HEK293 (cell line): ENCODE data around the gene RBBP8NL.

Experiments
- CTCF ChIA-PET: fragments of 350-600 bp; formaldehyde crosslinking; extraction: SDS; loops from one replicate; lab custom pipeline; 2021; ENCODE audit warnings: antibody characterized with exemption; lab: Yijun Ruan, JAX
- POLR2A ChIA-PET: fragments of 300-600 bp; formaldehyde crosslinking; extraction: SDS; loops from one replicate; lab custom pipeline; 2020; ENCODE audit warnings: antibody characterized with exemption, inconsistent platforms; lab: Yijun Ruan, JAX
- H3K27ac ChIP-seq: fragments of 200-500 bp; sonication (Bioruptor generic); 2 replicates; pipeline ENCODE4 v1.5.1; 2014; ENCODE audit warnings: low read depth, low read length, control low read depth, inconsistent platforms; ENCODE audit errors: extremely low read depth
- H3K36me3 ChIP-seq, 2 experiments: fragments of 200-500 bp in 1 of 2; sonication (Bioruptor generic) in 1 of 2; 1 replicate in 1 of 2; 2 replicates in 1 of 2; pipeline ENCODE4 v1.5.1; 2014 to 2017; ENCODE audit warnings: inconsistent platforms in 2 of 2, low read length in 2 of 2; ENCODE audit not compliant: control insufficient read depth in 2 of 2, insufficient read depth in 1 of 2
- H3K4me1 ChIP-seq: fragments of 200-500 bp; sonication (Bioruptor generic); 2 replicates; pipeline ENCODE4 v1.5.1; 2014; ENCODE audit warnings: mild to moderate bottlenecking, low read length, inconsistent platforms; ENCODE audit not compliant: control insufficient read depth, insufficient read depth
- H3K4me3 ChIP-seq: 2 replicates; pipeline ENCODE4 v1.5.1; 2011; ENCODE audit warnings: low read depth, mild to moderate bottlenecking, control low read depth, low read length, moderate library complexity
- H3K9me3 ChIP-seq: fragments of 200-500 bp; sonication (Bioruptor generic); 2 replicates; pipeline ENCODE4 v1.5.1; 2014; ENCODE audit warnings: low read depth, low read length, inconsistent platforms; ENCODE audit not compliant: control insufficient read depth, insufficient read depth
- GLIS2 ChIP-seq: fragments of 450-650 bp; formaldehyde crosslinking; IDR thresholded peaks from 2 replicates; pipeline ENCODE4 v1.5.1; 2016; ENCODE audit warnings: missing biosample characterization, missing genetic modification characterization
- PATZ1 ChIP-seq: fragments of 450-650 bp; formaldehyde crosslinking; IDR thresholded peaks from 2 replicates; pipeline ENCODE4 v1.5.1; 2016; ENCODE audit warnings: missing biosample characterization, missing genetic modification characterization
- PRDM4 ChIP-seq: fragments of 450-650 bp; formaldehyde crosslinking; IDR thresholded peaks from 2 replicates; pipeline ENCODE4 v1.5.1; 2017; ENCODE audit warnings: missing biosample characterization, missing genetic modification characterization
- WT1 ChIP-seq: fragments of 450-650 bp; formaldehyde crosslinking; IDR thresholded peaks from 2 replicates; pipeline ENCODE4 v1.5.1; 2016; ENCODE audit warnings: missing biosample characterization, missing genetic modification characterization
- ZBTB26 ChIP-seq: fragments of 450-650 bp; formaldehyde crosslinking; optimal IDR thresholded peaks from 2 replicates; pipeline ENCODE3; 2016; ENCODE audit warnings: missing biosample characterization, mild to moderate bottlenecking, missing genetic modification characterization
- ZNF112 ChIP-seq: fragments of 450-650 bp; formaldehyde crosslinking; IDR thresholded peaks from 2 replicates; pipeline ENCODE4 v1.5.0; 2017; ENCODE audit warnings: missing biosample characterization, missing genetic modification characterization
- ZNF211 ChIP-seq: fragments of 450-650 bp; formaldehyde crosslinking; IDR thresholded peaks from 2 replicates; pipeline ENCODE4 v1.5.1; 2016; ENCODE audit warnings: low read depth, missing biosample characterization, missing genetic modification characterization
- ZNF214 ChIP-seq: fragments of 450-650 bp; formaldehyde crosslinking; IDR thresholded peaks from 2 replicates; pipeline ENCODE4 v1.5.1; 2017; ENCODE audit warnings: missing biosample characterization, mild to moderate bottlenecking, missing genetic modification characterization, borderline replicate concordance
- ZNF223 ChIP-seq: fragments of 450-650 bp; formaldehyde crosslinking; IDR thresholded peaks from 2 replicates; pipeline ENCODE4 v1.5.1; 2016; ENCODE audit warnings: missing biosample characterization, missing genetic modification characterization
- ZNF280C ChIP-seq: fragments of 450-650 bp; formaldehyde crosslinking; IDR thresholded peaks from 2 replicates; pipeline ENCODE4 v1.5.1; 2016; ENCODE audit warnings: missing biosample characterization, missing genetic modification characterization
- ZNF341 ChIP-seq: fragments of 450-650 bp; formaldehyde crosslinking; IDR thresholded peaks from 2 replicates; pipeline ENCODE4; 2016; ENCODE audit warnings: low read depth, missing biosample characterization, missing genetic modification characterization
- ZNF394 ChIP-seq: fragments of 450-650 bp; formaldehyde crosslinking; IDR thresholded peaks from 2 replicates; pipeline ENCODE4 v1.5.1; 2016; ENCODE audit warnings: missing biosample characterization, missing genetic modification characterization, mild to moderate bottlenecking, moderate library complexity, borderline replicate concordance
- ZNF398 ChIP-seq: fragments of 450-650 bp; formaldehyde crosslinking; IDR thresholded peaks from 2 replicates; pipeline ENCODE4 v1.5.1; 2017; ENCODE audit warnings: missing biosample characterization, missing genetic modification characterization
- ZNF449 ChIP-seq: fragments of 450-650 bp; formaldehyde crosslinking; IDR thresholded peaks from 2 replicates; pipeline ENCODE4 v1.5.1; 2017; ENCODE audit warnings: missing biosample characterization, mild to moderate bottlenecking, missing genetic modification characterization, moderate library complexity
- ZNF473 ChIP-seq: fragments of 450-650 bp; formaldehyde crosslinking; IDR thresholded peaks from 2 replicates; pipeline ENCODE4 v1.5.1; 2017; ENCODE audit warnings: missing biosample characterization, missing genetic modification characterization
- ZNF558 ChIP-seq: fragments of 450-650 bp; formaldehyde crosslinking; IDR thresholded peaks from 2 replicates; pipeline ENCODE4 v1.5.1; 2016; ENCODE audit warnings: missing biosample characterization, missing genetic modification characterization
- ZNF585B ChIP-seq: fragments of 450-650 bp; formaldehyde crosslinking; IDR thresholded peaks from 2 replicates; pipeline ENCODE4 v1.5.1; 2016; ENCODE audit warnings: missing biosample characterization, missing genetic modification characterization
- ZNF76 ChIP-seq: fragments of 450-650 bp; formaldehyde crosslinking; IDR thresholded peaks from 2 replicates; pipeline ENCODE4; 2016; ENCODE audit warnings: low read depth, missing biosample characterization, missing genetic modification characterization, borderline replicate concordance
- ZNF830 ChIP-seq: fragments of 450-650 bp; IDR thresholded peaks from 2 replicates; pipeline ENCODE4 v1.5.0; 2018; ENCODE audit warnings: missing biosample characterization, missing genetic modification characterization, low read depth, mild to moderate bottlenecking, moderate library complexity
- ZSCAN5A ChIP-seq: fragments of 450-650 bp; formaldehyde crosslinking; IDR thresholded peaks from 2 replicates; pipeline ENCODE4 v1.5.1; 2016; ENCODE audit warnings: missing biosample characterization, missing genetic modification characterization

The RBBP8NL gene

GRCh38 chr20:62475772-62476055 lies 48.4 kb upstream of the RBBP8NL start, which contains the start of gene GATA5 (continued):
- TF ChIP-seq ZNF280C (tag by site-specific recombination) (no peak), ZNF449 (tag by site-specific recombination) (no peak), PRDM4 (no peak)

GRCh38 chr20:62475027-62475771 lies 47.9 kb upstream of the RBBP8NL start:
- Histone ChIP-seq H3K27ac (no peak overlapping the region), H3K4me3 (peak overlapping the region; percentile 28), H3K4me1 (no peaks in the 10 kb centered on the region), H3K36me3 (no peaks in the 10 kb centered on the region), H3K9me3 (no peaks in the 10 kb centered on the region)
- ChIA-PET POLR2A (no interaction called here), CTCF (interaction anchor here (1.1 kb wide), 1 partner anchor 20 kb away, joined by 4 read pairs; no protein-coding TSS in a partner anchor)
- TF ChIP-seq ZNF211 (tag by site-specific recombination) (no peak), PATZ1 (no peak), ZNF398 (tag by site-specific recombination) (no peak), ZNF223 (tag by site-specific recombination) (no peak), ZNF830 (tag by site-specific recombination) (no peak), ZBTB26 (tag by site-specific recombination) (no peak), ZNF341 (tag by site-specific recombination) (no peak), ZNF112 (tag by site-specific recombination) (no peak), ZNF558 (tag by site-specific recombination) (no peak), WT1 (no peak), ZNF585B (tag by site-specific recombination) (no peak), ZNF76 (tag by site-specific recombination) (no peak), ZNF473 (no peak), ZSCAN5A (no peak), GLIS2 (tag by site-specific recombination) (no peak), ZNF394 (tag by site-specific recombination) (no peak), ZNF214 (no peak)
